HG03196 (cell line): ENCODE data around the gene FAM53A.
A peak's percentile ranks its signal among the peaks of the same experiment; 100 is the strongest.
"Not testable (repeated sequence)": the region's sequence is repeated elsewhere in the genome, so short reads cannot be mapped to it uniquely, and the experiment has no call there.

Experiments
- ATAC-seq: cut with Tn5 transposase; IDR thresholded peaks from one replicate; pipeline ENCODE4 v1.9.1; 2021; ENCODE audit not compliant: unreplicated experiment

Gene FAM53A

DNA sequence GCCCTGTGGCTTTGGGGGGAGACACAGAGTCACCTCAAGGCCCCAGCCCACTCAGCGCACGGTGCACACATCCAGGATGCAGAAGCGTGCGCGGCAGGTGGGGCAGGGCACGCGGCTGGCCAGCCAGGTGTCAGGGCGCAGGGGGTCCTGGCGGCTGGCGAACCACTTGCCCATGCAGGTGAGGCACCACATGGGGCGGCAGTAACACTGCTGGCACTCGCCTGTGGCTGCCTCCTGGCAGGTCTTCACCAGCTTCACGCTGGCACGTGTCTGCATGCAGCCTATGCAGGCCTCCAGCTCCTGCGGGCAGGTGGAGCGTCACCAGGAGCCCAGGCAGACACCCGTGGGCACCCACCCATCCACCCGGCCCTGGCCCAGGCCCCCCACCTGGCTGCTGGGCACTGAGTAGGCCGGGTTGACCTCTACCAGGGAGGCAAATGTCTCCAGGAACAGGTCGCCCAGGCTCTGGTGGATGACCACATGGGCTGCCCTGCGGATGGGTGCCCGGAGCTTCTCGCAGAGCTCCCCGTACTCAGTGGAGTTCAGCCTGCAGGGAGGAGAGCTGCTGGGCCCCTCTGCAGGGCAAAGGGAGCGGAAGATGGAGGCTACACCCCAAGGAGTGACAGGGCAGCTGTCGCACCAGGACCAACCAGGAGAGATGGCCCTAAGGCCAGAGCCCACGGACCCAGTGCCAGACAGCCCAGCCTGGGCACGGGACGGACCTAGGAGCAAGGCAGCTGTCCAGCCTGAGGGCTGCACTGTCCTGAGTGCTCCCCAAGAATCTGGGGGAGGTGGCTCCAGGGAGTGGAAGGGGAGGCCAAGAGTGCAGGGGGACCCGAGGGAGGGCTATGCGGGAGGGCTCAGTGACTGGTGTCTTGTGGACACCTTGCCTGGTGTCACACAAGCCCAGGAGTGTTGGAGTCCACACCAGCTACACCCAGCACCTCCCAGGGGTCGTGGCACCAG lies 33.3 kb upstream of the FAM53A start:
- ATAC-seq = no peak

GRCh38 chr4:1716065-1716945 lies 32.2 kb upstream of the FAM53A start:
- ATAC-seq = no peak

DNA sequence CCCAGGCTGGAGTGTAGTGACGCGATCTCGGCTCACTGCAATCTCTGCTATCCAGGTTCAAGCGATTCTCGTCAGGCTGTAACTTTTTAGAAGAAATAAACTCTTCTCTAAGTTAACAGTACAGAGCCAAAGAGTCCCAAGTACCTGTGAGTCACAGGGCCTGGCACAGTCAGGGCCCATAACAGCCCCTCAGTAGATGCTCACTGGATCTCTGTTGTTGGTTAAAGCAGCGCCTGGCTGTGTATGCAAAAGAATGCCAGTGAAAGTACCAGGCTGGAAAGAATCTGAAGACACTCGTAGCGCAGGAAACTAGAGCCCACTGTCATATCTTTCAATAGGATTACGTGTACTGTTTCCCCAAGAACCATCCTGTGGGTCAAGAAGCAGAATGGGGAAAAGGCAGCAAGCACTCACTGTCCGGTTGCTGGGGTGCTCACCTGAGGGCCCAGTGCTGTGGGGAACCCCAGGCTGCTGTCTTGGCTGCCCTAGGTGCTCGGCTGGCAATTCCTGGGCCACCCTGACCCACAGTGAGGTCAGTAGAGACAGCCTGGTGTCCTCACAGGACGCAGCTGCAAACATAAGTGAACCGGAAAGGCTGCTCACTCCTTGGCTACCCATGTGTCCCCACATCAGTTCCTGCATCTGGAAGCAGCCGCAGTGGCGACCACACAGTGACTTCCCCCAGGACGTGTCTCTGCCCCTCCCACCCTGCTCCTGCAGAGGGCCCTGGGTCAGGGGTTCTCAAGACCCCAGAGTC lies 31.1 kb upstream of the FAM53A start:
- ATAC-seq = no peak

DNA sequence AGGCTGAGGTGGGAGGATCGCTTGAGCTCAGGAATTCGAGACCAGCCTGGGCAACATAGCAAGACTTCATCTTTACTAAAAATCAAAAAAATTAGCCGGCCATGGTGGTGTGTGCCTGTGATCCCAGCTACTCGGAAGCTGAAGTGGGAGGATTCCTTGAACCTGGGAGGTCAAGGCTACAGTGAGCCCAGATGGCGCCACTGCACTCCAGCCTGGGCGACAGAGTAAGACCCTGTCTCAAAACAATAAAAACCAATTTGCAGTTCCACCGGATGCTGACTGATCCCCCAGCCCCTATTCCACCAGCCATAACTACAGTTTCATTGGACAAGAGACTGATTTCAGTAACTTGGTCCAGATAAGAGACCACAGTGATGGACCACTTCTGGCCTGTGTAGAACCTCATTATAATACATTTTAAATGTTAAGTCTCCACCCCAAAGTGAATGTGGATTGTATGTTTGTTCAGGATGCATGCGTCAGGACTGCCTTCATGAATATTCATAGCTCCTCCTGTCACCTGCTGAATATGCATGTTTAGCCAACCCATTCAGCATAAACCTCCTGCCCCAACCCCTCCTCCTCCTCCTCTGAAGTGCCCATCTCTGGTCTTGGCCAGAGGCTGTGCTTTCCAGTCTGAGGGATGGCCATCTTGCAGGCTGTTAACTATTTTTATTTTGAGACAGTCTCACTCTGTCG lies 30.3 kb upstream of the FAM53A start:
- no peak for ATAC-seq

DNA sequence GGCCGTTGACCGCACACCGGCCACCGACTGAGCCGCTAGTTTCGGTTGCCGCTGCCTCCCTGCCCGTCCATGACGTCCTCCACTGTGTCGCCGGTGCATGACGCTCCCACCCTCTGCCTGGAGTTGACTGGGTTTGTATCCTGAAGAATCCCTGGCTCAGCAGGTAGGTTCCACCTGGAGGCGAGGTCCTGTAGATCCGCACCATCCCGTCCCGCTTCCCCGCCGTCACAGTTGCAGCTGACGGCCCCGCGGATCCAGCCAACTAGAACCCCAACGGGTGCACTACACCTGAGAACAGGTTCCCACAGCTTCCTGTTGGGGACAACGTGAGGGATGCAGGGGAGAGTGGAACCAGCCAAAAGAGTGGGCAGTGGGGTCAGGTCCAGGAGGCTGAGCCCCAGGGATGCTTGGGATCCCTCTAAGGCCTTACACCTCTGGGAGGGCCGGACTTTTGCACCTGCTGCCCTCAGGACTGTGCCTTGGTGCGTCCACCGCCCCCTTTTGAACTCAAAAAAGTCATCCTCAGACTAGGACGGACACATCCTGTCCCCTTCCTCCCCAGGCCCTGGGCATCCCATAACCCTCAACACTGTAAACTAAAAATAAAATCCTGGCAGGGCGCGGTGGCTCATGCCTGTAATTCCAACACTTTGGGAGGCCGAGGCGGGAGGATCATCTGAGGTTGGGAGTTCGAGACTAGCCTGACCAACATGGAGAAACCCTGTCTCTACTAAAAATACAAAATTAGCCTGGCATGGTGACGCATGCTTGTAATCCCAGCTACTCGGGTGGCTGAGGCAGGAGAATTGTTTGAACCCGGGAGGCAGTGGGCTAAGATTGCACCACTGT lies 29.1 kb upstream of the FAM53A start:
- no peak for ATAC-seq

DNA sequence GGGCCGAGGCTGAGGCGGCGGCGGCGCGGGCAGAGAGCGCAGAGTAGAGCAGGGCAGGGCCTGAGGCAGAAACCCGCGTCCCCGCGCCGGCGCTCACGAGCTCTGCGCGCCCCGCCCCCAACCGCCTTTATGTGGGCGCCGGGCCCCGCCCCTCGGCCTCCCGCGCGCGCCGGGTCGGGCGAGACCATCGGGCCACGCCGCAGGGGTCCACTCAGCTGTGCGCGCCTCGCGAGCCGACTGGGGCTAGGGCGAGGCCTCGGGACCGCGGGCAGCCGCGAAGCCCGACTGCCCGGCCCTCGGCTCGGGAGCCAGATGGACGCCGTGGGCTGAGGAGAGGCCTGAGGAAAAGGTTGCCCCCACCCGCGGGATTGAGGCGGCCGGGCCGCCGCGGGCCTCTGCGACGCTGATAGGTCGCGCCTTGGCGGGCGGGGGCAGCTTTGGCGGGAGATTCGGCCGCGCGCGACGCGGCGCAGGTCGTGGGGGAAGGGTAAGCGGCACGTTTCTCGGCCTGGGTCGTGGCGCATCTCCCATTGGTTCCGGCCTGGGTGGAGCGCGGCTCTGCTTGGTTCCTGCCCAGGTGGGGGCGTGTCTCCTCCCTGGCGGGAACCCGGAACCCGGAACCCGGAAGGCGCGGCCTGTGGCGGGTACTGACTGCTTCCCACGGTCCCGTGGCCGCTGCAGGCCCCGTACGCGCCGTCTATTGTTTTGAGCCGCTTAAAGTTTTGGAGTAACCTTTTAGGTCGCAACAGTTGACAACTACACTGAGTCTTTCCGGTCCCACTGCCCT lies 28.3 kb upstream of the FAM53A start, which contains the start of gene SLBP:
Gene SLBP, minus strand, starts transcription at position 104 of the 787 bp plus-strand sequence. CDS start 131 bp downstream, outside the sequence.
- ATAC-seq = peak; percentile 82

DNA sequence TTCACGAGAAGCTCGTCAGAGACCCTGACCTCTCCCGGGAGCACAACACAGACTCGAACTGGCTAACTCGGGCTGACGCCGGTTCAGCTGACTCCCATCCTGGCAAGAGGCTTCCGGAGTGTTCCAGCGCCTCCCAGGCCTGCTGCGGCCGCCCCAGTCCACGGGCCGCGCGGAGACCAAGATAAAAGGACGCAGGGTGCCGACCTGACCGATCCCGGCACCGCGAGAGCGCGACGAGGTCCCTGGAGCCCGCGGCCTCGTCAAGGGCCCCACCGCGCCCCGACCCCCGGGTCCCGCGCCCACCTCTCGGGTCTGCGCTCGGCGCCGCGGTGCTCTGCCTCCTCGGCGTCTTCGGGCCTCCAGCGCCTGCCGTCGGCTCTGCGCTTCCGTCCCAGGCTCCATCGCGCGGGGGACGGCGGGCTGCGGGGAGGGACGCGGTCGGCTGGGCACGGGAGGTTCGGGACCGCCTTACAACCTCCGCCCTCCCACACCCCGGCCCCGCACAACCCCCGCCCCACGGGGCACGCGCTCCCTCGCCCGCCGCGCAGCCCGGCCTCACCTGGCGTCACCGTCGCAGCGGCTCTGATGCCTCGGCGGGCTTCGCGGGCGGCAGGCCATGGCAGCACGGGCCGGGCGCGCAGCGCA lies 27.6 kb upstream of the FAM53A start:
- ATAC-seq = peak; percentile 14

GRCh38 chr4:1711055-1711570 lies 27.0 kb upstream of the FAM53A start:
- ATAC-seq = no peak

- no peak for ATAC-seq
Observed at GRCh38 chr4:1708581-1708980, 24.5 kb upstream of the FAM53A start.

GRCh38 chr4:1706358-1706757 lies 22.2 kb upstream of the FAM53A start:
- no peak for ATAC-seq

- no peak for ATAC-seq
Observed at GRCh38 chr4:1705732-1706131, 21.6 kb upstream of the FAM53A start.

GRCh38 chr4:1703867-1704266 lies 19.8 kb upstream of the FAM53A start:
- ATAC-seq = no peak

GRCh38 chr4:1701671-1702070 lies 17.6 kb upstream of the FAM53A start:
- ATAC-seq = not testable (repeated sequence)

DNA sequence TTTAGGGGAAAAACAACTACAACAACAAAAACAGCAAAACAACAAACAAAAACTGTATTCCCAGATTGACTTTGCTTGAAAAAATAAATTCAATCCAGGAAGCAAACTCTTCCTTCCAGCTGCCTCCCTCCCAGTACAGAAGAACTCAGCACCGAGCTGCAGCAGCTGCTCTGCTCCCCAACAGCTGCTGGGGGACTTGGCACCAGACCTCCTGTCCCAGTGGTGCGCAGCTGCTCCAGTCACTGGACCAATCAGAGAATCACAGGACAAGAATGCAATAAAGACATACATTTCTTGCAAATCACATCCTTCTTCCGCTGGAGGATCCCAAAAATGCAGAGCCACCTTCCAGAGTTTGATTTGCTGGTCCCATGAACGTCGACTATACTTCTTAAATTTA lies 11.8 kb upstream of the FAM53A start:
- no peak for ATAC-seq

DNA sequence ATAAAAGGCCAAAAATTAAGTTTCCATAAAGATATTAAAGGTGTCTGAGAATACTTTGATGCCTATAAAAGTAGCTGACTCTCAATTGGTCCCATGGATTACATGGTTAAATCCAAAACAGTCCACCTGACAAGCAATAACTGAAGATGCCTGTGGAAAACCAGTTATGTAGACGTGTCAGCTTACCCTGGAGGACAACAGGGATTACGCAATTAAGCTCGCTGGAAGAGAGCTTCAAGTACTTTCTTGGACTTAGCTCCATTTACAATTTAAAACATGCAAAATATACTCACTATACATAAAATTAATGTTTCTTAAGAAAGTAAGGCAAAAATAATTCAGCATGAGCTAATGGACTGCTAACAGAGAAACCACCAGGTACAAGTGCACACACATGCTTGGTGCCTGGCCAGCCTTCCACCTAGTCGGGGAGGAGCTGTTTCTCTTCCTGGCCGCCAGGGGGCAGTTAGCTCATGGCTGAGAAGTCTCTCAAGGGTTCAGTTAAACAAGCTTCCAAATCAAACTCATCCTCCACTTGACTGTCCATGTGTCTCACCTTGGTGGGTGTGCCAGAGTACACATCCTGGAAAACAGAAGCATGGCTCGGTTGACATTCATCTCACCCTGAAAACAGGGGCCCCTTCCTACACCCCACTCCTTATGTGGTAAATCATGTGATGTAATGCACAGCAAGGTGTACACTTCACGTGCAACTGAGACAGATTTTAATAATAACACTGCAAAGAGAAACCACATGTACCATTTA lies 9.2 kb upstream of the FAM53A start:
- ATAC-seq = peak; percentile 68

DNA sequence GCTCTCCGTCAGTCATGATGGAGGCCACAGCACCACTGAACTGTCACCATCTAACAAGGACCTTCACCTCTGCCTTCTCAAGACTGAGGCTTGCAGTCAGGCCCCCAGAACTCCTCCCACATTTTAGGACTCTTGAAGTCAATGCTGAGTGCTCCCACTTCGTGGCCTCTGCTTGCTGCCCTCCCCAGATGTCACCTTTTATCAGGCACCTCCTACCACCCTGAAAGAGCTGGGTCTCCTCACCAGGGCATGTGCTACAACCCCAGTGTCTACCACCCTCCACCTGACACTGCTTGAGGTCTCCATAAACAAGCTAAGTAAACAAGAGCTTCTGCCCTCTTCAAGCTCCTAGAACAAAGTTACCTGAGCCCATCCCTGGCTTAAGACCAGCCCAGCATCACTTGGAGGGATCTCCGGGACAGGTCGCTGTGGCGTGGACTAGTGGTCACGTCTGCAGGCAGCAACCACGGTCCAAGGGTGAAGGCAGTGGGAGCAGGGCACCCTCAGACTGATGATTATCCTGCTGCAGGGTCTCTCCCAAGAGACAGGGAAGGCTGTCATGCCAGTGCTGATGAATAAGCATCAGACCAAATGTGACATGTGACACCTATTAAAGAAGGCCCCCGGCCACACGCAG lies 7.7 kb upstream of the FAM53A start:
- ATAC-seq = no peak

DNA sequence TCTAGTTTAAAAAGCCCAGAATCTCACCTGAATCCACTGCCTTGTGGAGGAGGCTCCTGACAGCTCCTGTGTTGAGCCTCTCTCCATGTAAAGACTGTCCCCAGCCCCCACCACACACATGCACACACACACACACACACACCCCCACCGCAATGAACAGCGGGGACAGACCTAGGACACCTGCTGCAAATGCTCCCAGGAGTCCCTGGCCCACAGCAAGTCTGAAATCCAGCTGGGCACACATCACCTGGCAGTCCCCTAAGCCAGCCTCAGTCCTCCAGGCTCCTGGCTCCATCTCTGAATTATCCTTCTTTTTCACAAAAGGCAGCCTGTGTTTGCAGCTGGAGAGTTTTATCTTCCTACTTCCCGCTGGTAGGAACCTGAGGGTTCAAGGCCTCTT lies 6.6 kb upstream of the FAM53A start:
- ATAC-seq = no peak
